HepG2 (cell line): ENCODE results near the gene TMEM219. TPM values are rescaled to one million over a fixed set of nuclear protein-coding genes. Genes with fewer than 3 reads are reported as not detected.
A peak's percentile ranks its signal among the peaks of the same experiment; 100 is the strongest.

Source experiments
- ATAC-seq: fragments of 200-7000 bp; cut with Tn5 transposase; 3 replicates; pipeline ENCODE4 v1.9.1; 2020; ENCODE audit warnings: mild to moderate bottlenecking, moderate library complexity
- BruUV-seq: library from RNA; stranded (reverse); fragments of 400-500 nt; replicated peaks from 2 replicates; lab custom pipeline; 2021; lab: Mats Ljungman, UMichigan
- CTCF ChIA-PET: fragments of 300-600 bp; formaldehyde crosslinking; extraction: SDS; loops from one replicate; lab custom pipeline; 2021; ENCODE audit warnings: low total read pairs, inconsistent platforms, low intra/inter-chr PET ratio; lab: Yijun Ruan, JAX
- POLR2A ChIA-PET: fragments of 350-600 bp; sonication (Branson Sonifier 250); formaldehyde crosslinking; loops from one replicate; lab custom pipeline; 2020; ENCODE audit warnings: antibody characterized with exemption, inconsistent platforms; lab: Yijun Ruan, JAX
- DNase-seq: peaks from one replicate; pipeline ENCODE4 v3.0.0-alpha.2; 2015; ENCODE audit warnings: low spot score
- FAIRE-seq: peaks from 3 replicates; lab custom pipeline; 2011; peaks lifted over from hg19 to GRCh38; lab: Jason Lieb, UNC
- H2AFZ ChIP-seq: one replicate; pipeline ENCODE4 v1.6.1; 2011; ENCODE audit warnings: low read length, inconsistent platforms
- H3K27ac ChIP-seq: fragments of 300-600 bp; 3 replicates; pipeline ENCODE4 v1.8.0; 2011; ENCODE audit warnings: mixed run types, mild to moderate bottlenecking, mixed read lengths, low read length, inconsistent platforms; ENCODE audit not compliant: insufficient read depth; ENCODE audit errors: extremely low read length
- H3K27me3 ChIP-seq, 2 experiments: fragments of 200-600 bp in 1 of 2; 2 replicates in 1 of 2; 3 replicates in 1 of 2; pipeline versions ENCODE4 v1.6.0 to v1.8.0; 2011; ENCODE audit warnings: low read length in 2 of 2, mild to moderate bottlenecking in 2 of 2, moderate library complexity in 2 of 2, inconsistent platforms in 1 of 2; ENCODE audit not compliant: insufficient read depth in 2 of 2, control insufficient read depth in 1 of 2
- H3K36me3 ChIP-seq, 2 experiments: fragments of 200-600 bp in 1 of 2; replicated peaks in 1 of 2; 2 replicates in 1 of 2; 3 replicates in 1 of 2; pipeline versions ENCODE4 v1.5.1 to v1.8.0; 2011; ENCODE audit warnings: low read length in 2 of 2, inconsistent platforms in 1 of 2; ENCODE audit not compliant: insufficient read depth in 2 of 2, control insufficient read depth in 1 of 2
- H3K4me1 ChIP-seq: 2 replicates; pipeline ENCODE4 v1.5.1; 2012; ENCODE audit warnings: low read length, inconsistent platforms; ENCODE audit not compliant: insufficient read depth
- H3K4me2 ChIP-seq: 2 replicates; pipeline ENCODE4 v1.6.0; 2011; ENCODE audit warnings: low read depth, low read length, inconsistent platforms
- H3K4me3 ChIP-seq, 3 experiments: fragments of 200-600 bp in 1 of 3; sonication (generic), shearing (Covaris generic) in 1 of 3; replicated peaks in 1 of 3; 2 replicates each; pipeline ENCODE4 v1.5.1; 2011 to 2016; ENCODE audit warnings: low read length in 3 of 3, inconsistent platforms in 2 of 3, low read depth in 2 of 3, mild to moderate bottlenecking in 2 of 3, control low read depth in 1 of 3, mixed read lengths in 1 of 3; ENCODE audit not compliant: insufficient read depth in 1 of 3
- H3K79me2 ChIP-seq: one replicate; pipeline ENCODE4 v1.6.1; 2011; ENCODE audit warnings: low read length, inconsistent platforms; ENCODE audit not compliant: insufficient read depth
- H3K9ac ChIP-seq: 2 replicates; pipeline ENCODE4 v1.6.0; 2011; ENCODE audit warnings: mild to moderate bottlenecking, low read depth, low read length, inconsistent platforms; ENCODE audit not compliant: insufficient read depth
- H3K9me3 ChIP-seq: 2 replicates; pipeline ENCODE4 v1.5.1; 2012; ENCODE audit warnings: mild to moderate bottlenecking, low read length
- H4K20me1 ChIP-seq: 2 replicates; pipeline ENCODE4 v1.6.0; 2011; ENCODE audit warnings: inconsistent platforms, mild to moderate bottlenecking, low read length, moderate library complexity; ENCODE audit not compliant: insufficient read depth
- AGO2 ChIP-seq: fragments of 200-400 bp; formaldehyde crosslinking; optimal IDR thresholded peaks from 2 replicates; pipeline ENCODE3; 2017; ENCODE audit warnings: mild to moderate bottlenecking, low read depth, low read length, moderate library complexity
- EP300 ChIP-seq, 3 experiments: sonication (generic) in 1 of 3; formaldehyde crosslinking in 1 of 3; IDR thresholded peaks; 2 replicates each; pipeline versions ENCODE4 v1.5.1 to v1.6.1; 2011 to 2020; ENCODE audit warnings: low read depth in 2 of 3, low read length in 2 of 3, borderline replicate concordance in 1 of 3, improper control_type of control experiment in 1 of 3, mild to moderate bottlenecking in 1 of 3, missing genetic modification reagents in 1 of 3, moderate library complexity in 1 of 3
- HMGXB4 ChIP-seq, 2 experiments: sonication (generic) in 1 of 2; formaldehyde crosslinking in 1 of 2; IDR thresholded peaks; 2 replicates each; pipeline versions ENCODE4 v1.4.0 to v1.6.1; 2018 to 2020; ENCODE audit warnings: missing genetic modification reagents in 2 of 2, borderline replicate concordance in 1 of 2, low read depth in 1 of 2, mild to moderate bottlenecking in 1 of 2, missing biosample characterization in 1 of 2
- KMT2A ChIP-seq: sonication (generic); formaldehyde crosslinking; IDR thresholded peaks from 2 replicates; pipeline ENCODE4 v1.4.0; 2020; ENCODE audit warnings: missing genetic modification reagents
- MIER3 ChIP-seq: IDR thresholded peaks from 2 replicates; pipeline ENCODE4 v1.6.1; 2016; ENCODE audit warnings: missing compliant biosample characterization, borderline replicate concordance
- MTA3 ChIP-seq: sonication (generic); formaldehyde crosslinking; IDR thresholded peaks from 2 replicates; pipeline ENCODE4 v1.4.0; 2020; ENCODE audit warnings: missing genetic modification reagents
- NONO ChIP-seq, 2 experiments: fragments of 450-650 bp in 1 of 2; sonication (generic) in 1 of 2; formaldehyde crosslinking in 1 of 2; IDR thresholded peaks in 1 of 2; conservative IDR thresholded peaks in 1 of 2; 2 replicates each; pipeline versions ENCODE4 v1.6.1 to v1.8.0; 2017 to 2022; ENCODE audit warnings: mild to moderate bottlenecking in 1 of 2, missing genetic modification reagents in 1 of 2, moderate library complexity in 1 of 2
- NRL ChIP-seq: sonication (generic); formaldehyde crosslinking; IDR thresholded peaks from 2 replicates; pipeline ENCODE4 v1.5.0; 2020; ENCODE audit warnings: missing genetic modification reagents, mild to moderate bottlenecking, moderate library complexity, borderline replicate concordance
- POLR2A ChIP-seq, 2 experiments: IDR thresholded peaks; 2 replicates each; pipeline ENCODE4 v1.6.1; 2011; ENCODE audit warnings: low read depth in 2 of 2, low read length in 2 of 2, mild to moderate bottlenecking in 1 of 2, moderate library complexity in 1 of 2; ENCODE audit not compliant: insufficient read depth in 1 of 2
- RBFOX2 ChIP-seq: fragments of 200-400 bp; formaldehyde crosslinking; IDR thresholded peaks from 2 replicates; pipeline ENCODE4 v1.6.1; 2017; ENCODE audit warnings: low read depth, mild to moderate bottlenecking, low read length
- RBM22 ChIP-seq: fragments of 200-400 bp; formaldehyde crosslinking; optimal IDR thresholded peaks from 2 replicates; pipeline ENCODE3; 2017; ENCODE audit warnings: mild to moderate bottlenecking, low read length, moderate library complexity
- ZC3H13 ChIP-seq: sonication (generic); formaldehyde crosslinking; IDR thresholded peaks from 2 replicates; pipeline ENCODE4 v1.8.1; 2023; ENCODE audit warnings: mild to moderate bottlenecking, missing genetic modification reagents, moderate library complexity
- ZNF687 ChIP-seq: sonication (generic); formaldehyde crosslinking; IDR thresholded peaks from 2 replicates; pipeline ENCODE4 v1.5.1; 2020; ENCODE audit warnings: mild to moderate bottlenecking, missing genetic modification reagents, moderate library complexity
- ZNF841 ChIP-seq: sonication (generic); formaldehyde crosslinking; IDR thresholded peaks from 2 replicates; pipeline ENCODE4 v1.8.1; 2023; ENCODE audit warnings: missing genetic modification reagents, borderline replicate concordance
- WGBS: methylation state at CpG from one replicate; pipeline ENCODE4 v1.1.6; 2017; ENCODE audit warnings: low lambda C conversion rate; 5-methylcytosine and 5-hydroxymethylcytosine counted together
- in situ Hi-C: cut with HindIII; loops from 2 replicates; pipeline ENCODE4 v1.10.0; 2017; ENCODE audit warnings: low pct_unique_long_range_greater_than_20kb; ENCODE audit not compliant: extremely low pct_ligation_motif_present
- intact Hi-C: fragments of 100-400 bp; cut with micrococcal nuclease; formaldehyde crosslinking; loops from one replicate; pipeline ENCODE4 v1.10.0; 2022; ENCODE audit not compliant: unreplicated experiment
- polyA plus RNA-seq, 8 experiments: library from polyadenylated mRNA; depleted of rRNA in 3 of 8; stranded (reverse) in 7 of 8; unstranded in 1 of 8; fragments of >200 nt; fragmentation: Illumina TruSeq in 4 of 8; extraction: Trizol in 4 of 8; gene quantifications; 2 replicates each; pipeline versions ENCODE4 v1.2.1 to v1.2.3, GENCODE V29; 2011 to 2016; ENCODE audit warnings: low read depth in 4 of 8, missing spikeins in 1 of 8, mixed read lengths in 1 of 8; ENCODE audit not compliant: insufficient read depth in 1 of 8
- total RNA-seq, 5 experiments: library from RNA; depleted of rRNA; stranded (reverse); fragments of >200 nt; fragmentation: Illumina TruSeq; extraction: Trizol; gene quantifications; 2 replicates each; pipeline ENCODE4 v1.2.3, GENCODE V29; 2016; ENCODE audit warnings: low read depth in 1 of 5

Gene TMEM219
- total and polyA plus RNA-seq, 2 of the 13 experiments (the other 11 are each of a cell fraction or from before 2014, with no cell fraction given) = 105 to 115 TPM

- Histone ChIP-seq H3K4me3 (no peak overlapping the region), H3K79me2 (peaks cover 3% of the 10 kb centered on the region), H3K9me3 (no peaks in the 10 kb centered on the region), H3K4me2 (no peak overlapping the region), H2AFZ (no peak overlapping the region), H3K36me3 (peaks cover 28 to 64% of the 10 kb centered on the region in 2 experiments), H3K9ac (no peak overlapping the region), H4K20me1 (no peaks in the 10 kb centered on the region), H3K27me3 (peaks cover 0 to 3% of the 10 kb centered on the region in 2 experiments; a peak in 1 of 5 replicates), H3K4me1 (peaks cover 13% of the 10 kb centered on the region), H3K27ac (no peak overlapping the region)
- intact Hi-C loops (no loop called here), in situ Hi-C loops (no loop called here)
- FAIRE-seq (no peak), ATAC-seq (no peak), DNase-seq (no peak)
- BruUV-seq = no TSS peak
- no peak for TF ChIP-seq ZNF841 (CRISPR knock-in tag)
- peak; percentile 66 for TF ChIP-seq RBM22
- TF ChIP-seq MIER3 (CRISPR knock-in tag) = no peak
- TF ChIP-seq MTA3 (CRISPR knock-in tag) = no peak
- TF ChIP-seq HMGXB4 (CRISPR knock-in tag; IDR thresholded peaks at IDR 0.05; ENCODE audit: borderline replicate concordance in 1 of 2, low read depth in 1 of 2) = no peak
- TF ChIP-seq NRL (CRISPR knock-in tag) = no peak
- TF ChIP-seq AGO2 = peak; percentile 74
- peak; percentile 24; the same call in 1 of the 2 replicates for TF ChIP-seq RBFOX2
- TF ChIP-seq ZNF687 (CRISPR knock-in tag) = peak; percentile 30; the same call in 1 of the 2 replicates
- TF ChIP-seq ZC3H13 (CRISPR knock-in tag) = peak; percentile 37; the same call in 1 of the 2 replicates
- TF ChIP-seq EP300 (IDR thresholded peaks at IDR 0.05; ENCODE audit: low read depth in 2 of 2, low read length in 2 of 2) = no peak
- TF ChIP-seq EP300 (CRISPR knock-in tag; IDR thresholded peaks at IDR 0.05; ENCODE audit: borderline replicate concordance) = 0 out of 2 replicates have a peak, but pooled peaks have one; percentile 18
- no peak for TF ChIP-seq NONO (IDR thresholded peaks at IDR 0.05)
- 0 out of 2 replicates have a peak, but pooled peaks have one; percentile 21 for TF ChIP-seq NONO (CRISPR knock-in tag; conservative IDR thresholded peaks at IDR 0.05)
- 0 out of 4 replicates have a peak, but pooled peaks of 1 of the 2 experiments have one; percentile 9 for TF ChIP-seq POLR2A (IDR thresholded peaks at IDR 0.05; ENCODE audit: insufficient read depth in 1 of 2, low read depth in 2 of 2, low read length in 2 of 2)
- TF ChIP-seq KMT2A (CRISPR knock-in tag) = no peak
- ChIA-PET CTCF (no interaction called here), POLR2A (interaction anchor here (0.7 to 1.2 kb wide), 3 partner anchors 15 to 30 kb away, joined by 3 to 7 read pairs (median 3); partner anchors contain the start of genes TAOK2 and TMEM219)
- 93% methylated on average over 5 of the region's 5 CpGs for WGBS
Measured at GRCh38 chr16:29991571-29991904, 29.7 kb downstream of the TMEM219 start.
